NCI-H345 (cell line): ENCODE data around the gene SULT4A1.
"Not testable (repeated sequence)": the region's sequence is repeated elsewhere in the genome, so short reads cannot be mapped to it uniquely, and the experiment has no call there.

Experiments used
- DNase-seq: peaks from one replicate; lab custom pipeline; 2025; lab: John Stamatoyannopoulos, UW

Gene SULT4A1

GRCh38 chr22:43862074-43862881, at the start of gene SULT4A1:
Gene SULT4A1 (minus strand): TSS chr22:43862513. CDS start chr22:43862382, 131 bp downstream.
- DNase-seq = peak; percentile 70

- no peak for DNase-seq
Measured at GRCh38 chr22:43911351-43911750, 49.0 kb upstream of the SULT4A1 start.

DNA sequence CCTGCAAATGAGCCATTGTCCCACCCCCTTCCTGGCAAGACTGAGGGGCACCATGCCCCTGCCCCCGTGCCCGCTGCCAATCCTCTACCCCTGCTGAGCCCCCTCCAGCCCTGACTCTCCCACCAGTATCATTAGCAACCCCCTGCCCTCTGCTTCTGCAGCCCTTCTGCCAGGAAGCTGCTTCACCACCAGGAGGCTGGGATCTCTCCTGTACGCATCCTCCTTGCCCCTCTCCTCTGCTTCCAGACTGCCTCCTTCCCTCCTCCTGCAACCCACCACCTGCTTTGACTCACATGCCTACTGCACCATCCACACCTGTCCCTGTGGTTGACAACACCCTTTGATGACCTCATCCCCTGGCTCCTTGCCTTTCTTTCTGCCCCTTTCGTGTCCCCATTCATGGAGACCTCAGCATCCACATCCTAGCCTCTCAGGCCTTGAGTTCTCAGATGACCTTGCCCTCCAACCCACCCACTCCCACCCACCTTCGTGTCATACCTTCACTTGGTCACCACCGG, 47.9 kb upstream of the SULT4A1 start:
- DNase-seq = no peak

DNA sequence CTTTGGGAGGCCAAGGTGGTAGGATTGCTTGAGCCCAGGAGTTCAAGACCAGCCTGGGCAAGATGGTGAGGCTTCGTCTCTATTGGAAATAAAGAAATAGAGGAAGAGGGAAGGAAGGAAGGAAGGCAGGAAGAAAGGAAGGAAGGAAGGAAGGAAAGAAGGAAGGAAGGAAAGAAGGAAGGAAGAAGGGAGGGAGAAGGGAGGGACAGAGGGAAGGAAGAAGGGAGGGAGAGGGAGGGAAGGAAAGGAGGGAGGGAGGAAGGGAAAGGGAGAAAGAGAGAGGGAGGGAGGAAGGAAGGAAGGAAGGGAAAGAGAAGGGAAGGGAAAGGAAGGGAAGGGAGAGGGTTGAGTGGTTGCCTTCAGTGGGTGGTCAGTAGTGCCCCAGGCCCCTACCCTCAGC, 47.4 kb upstream of the SULT4A1 start:
- DNase-seq = no peak

DNA sequence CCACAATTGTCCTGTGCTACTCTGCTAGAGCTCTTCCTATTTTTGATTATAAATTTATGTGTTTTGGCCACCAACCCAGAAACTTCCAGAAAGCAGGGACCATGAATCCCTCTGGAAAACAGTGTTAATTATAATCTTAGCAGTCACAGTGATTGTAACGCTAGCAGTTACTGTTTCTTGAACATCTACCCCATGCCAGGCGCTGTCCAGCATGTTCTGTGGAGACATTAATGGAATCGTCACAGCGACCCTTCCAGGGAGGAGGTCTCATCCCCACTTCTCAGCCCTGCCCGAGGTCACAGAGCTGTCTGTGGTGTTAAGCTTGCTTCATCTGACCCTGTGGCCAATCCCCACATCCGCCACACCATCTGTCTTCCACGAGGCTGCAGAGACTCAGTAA, 43.4 kb upstream of the SULT4A1 start:
- no peak for DNase-seq

- DNase-seq = not testable (repeated sequence)
Measured at GRCh38 chr22:43904412-43904811, 42.1 kb upstream of the SULT4A1 start.

DNA sequence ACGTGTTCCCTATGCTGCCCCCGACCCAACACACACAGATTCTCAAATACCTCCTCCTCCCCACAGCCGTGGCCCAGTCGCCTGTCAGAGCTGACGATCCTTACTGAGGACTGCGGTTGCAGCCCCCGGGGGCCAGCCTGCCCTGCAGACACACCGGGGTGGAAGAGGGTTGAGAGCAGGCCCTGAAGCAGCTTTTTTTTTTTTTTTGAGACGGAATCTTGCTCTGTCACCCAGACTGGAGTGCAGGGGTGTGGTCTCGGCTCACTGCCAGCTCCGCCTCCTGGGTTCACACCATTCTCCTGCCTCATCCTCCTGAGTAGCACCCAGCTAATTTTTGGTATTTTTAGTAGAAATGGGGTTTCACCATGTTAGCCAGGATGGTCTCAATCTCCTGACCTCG, 40.7 kb upstream of the SULT4A1 start:
- not testable (repeated sequence) for DNase-seq

DNA sequence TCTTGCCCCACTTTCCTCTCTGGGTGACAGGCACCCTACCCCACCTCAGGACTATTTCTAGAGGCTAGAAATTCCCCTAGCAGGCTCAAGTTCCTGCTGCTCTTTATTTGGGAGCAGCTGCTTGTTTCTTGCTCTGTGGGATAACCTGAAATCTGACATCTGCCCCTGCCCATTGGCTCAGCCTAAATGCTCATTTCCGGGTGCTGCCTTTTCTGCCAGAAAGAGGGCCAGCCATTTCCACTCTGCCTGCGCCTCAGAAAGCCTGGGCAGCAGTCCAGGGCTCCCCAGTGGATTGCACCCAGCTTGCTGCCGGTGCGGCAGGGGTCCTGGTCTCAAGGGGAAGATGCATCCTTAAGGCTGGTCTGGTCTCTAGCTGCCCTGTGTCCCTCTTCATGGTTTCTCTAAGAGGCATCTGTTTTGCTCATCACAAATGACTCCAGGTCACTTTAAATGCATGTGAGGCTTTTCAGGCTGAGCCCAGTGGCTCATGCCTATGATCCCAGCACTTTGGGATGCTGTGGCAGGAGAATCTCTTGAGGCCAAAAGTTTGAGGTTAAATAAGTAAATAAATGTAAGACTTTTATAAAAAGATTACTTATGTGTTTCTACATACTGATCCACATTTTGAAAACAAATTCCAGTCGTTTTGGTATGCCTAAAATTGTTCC, 39.8 kb upstream of the SULT4A1 start:
- DNase-seq = no peak

DNA sequence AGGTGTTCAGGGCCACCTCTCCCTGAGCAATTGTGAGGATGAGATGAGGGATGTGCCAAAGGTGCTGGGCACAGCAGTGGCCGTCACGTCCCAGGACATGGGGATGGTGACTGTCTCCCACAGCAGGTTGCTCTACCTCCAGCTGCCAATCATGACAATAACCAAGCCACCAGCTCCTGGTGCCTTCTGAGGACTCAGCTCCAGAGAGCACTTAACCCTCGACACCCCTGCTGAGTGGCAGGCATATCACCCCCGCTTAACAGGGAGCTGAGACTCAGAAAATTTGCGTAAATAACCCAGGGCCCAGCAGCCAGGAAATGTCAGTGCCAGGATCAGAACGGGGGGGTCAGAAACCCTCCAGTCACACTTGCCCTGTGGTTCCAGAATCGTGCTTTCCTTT, 37.9 kb upstream of the SULT4A1 start:
- DNase-seq = no peak

- DNase-seq = no peak
Measured at GRCh38 chr22:43897751-43898261, 35.5 kb upstream of the SULT4A1 start.

- no peak for DNase-seq
Measured at GRCh38 chr22:43895986-43896645, 33.8 kb upstream of the SULT4A1 start.

GRCh38 chr22:43894122-43894521, 31.8 kb upstream of the SULT4A1 start:
- no peak for DNase-seq

GRCh38 chr22:43893266-43893665, 31.0 kb upstream of the SULT4A1 start:
- no peak for DNase-seq

- DNase-seq = no peak
Measured at GRCh38 chr22:43892183-43892894, 30.0 kb upstream of the SULT4A1 start.

DNA sequence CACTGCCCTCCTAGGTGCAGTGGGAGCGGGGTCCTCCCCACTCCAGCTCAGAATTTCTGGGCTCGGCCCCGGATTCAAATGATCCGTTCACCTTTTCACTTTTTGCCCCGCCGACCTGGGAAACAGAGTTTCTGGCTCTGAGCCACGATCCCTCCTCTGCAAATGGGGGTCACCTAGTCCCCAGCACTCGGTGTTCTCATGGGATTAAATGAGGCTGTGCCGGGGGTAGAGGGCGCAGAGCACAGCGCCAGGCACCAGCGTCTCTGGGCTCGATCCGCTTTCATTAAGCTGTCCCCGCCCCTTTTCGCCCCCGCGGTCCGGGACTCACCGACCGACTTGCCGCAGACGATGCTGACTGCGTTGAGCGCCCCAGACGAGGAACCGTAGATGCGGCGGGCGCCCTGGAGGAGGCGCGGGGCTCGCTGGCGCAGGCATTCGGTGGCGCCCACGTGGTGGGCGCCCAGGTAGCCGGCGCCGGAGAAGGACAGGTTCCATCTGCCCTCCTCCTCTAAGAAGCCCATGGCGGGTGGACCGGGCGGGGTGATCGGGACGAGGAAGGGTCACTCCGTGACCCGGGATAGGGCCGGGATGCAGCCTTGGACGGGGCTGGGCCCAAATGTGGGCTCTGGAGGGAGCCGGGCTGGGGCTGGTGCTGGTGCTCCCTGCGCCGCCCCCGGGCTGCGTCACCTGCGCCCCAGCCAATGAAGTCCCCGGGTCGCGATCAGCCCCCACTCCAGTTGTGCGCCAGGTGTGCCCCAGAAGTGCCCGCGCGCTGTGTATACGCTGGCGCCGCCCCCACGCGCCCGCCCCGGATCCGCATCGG, 29.3 kb upstream of the SULT4A1 start, which contains the start of gene PNPLA5:
TSS of gene PNPLA5 (minus strand) at position 654 of the 823 bp plus-strand sequence. CDS start at position 521, 133 bp downstream.
- peak; percentile 14 for DNase-seq

- no peak for DNase-seq
Measured at GRCh38 chr22:43890901-43891331, 28.6 kb upstream of the SULT4A1 start.

- no peak for DNase-seq
Measured at GRCh38 chr22:43889860-43890253, 27.5 kb upstream of the SULT4A1 start.

DNA sequence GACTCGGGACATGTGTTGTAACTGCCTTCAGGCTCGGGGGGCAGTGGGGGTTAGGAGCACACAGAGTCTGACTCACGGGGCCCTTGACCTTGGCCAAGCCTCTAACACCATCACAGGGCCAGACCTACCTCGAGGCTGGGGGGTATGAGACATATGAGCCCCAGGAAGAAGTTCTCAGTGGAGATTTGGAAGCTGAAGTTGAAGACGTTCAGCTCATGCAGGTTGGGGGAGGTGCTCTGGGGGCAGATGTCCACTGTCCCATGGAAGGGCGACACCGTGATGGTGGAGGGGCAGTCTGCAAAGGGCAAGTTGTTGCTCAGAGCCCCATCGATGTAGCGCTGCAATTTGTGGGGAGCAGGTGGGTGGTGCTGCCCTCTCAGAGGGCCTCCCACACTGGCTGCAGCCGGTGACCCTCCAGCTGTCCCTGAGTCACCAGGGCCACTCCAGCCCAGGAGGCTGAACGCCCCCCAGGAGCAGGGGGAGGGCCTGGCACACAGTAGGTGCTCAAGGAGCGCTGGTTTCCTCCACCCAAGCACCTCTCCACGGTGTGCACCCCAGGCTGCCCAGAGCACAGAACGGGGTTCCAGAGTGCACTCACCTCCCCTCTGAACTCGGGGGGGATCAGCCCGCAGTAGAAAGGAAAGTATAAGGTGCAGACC, 27.0 kb upstream of the SULT4A1 start:
- no peak for DNase-seq

DNA sequence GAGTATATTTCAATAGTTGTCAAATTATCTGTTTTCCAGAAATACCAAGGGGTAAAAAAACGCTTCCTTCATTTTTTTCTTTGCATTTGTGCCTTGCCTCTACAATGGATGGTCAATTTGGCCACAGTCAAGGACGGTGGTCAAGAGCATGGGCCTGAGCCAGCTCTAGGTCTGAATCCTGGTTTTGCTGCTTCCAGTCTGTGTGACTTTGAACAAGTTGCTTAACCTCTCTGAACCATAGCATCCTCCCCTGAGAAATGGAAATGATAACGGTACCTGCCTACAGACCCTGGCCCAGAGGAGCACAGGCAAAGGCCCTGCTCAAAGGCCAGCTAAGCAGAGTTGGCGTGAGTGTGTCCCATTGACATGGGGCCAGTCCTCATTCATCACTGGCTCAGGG, 26.4 kb upstream of the SULT4A1 start:
- DNase-seq = no peak

GRCh38 chr22:43887391-43887790, 25.1 kb upstream of the SULT4A1 start:
- no peak for DNase-seq
